Measurements from ENCODE around the gene AK9.

GRCh38 chr6:109454496-109455436 is 236.2 kb downstream of the AK9 start:
- TF ChIP-seq CTCF (IDR thresholded peaks at IDR 0.05) (no peak), POLR2A (IDR thresholded peaks at IDR 0.05; ENCODE audit: low read depth) (no peak)
